HG03432 (cell line): ENCODE data around the gene TTC34.
"Not testable (repeated sequence)": the region's sequence is repeated elsewhere in the genome, so short reads cannot be mapped to it uniquely, and the experiment has no call there.

ENCODE experiments used
- ATAC-seq: cut with Tn5 transposase; IDR thresholded peaks from one replicate; pipeline ENCODE4 v1.9.1; 2021; ENCODE audit warnings: mild to moderate bottlenecking, moderate library complexity; ENCODE audit not compliant: unreplicated experiment

The TTC34 gene

DNA sequence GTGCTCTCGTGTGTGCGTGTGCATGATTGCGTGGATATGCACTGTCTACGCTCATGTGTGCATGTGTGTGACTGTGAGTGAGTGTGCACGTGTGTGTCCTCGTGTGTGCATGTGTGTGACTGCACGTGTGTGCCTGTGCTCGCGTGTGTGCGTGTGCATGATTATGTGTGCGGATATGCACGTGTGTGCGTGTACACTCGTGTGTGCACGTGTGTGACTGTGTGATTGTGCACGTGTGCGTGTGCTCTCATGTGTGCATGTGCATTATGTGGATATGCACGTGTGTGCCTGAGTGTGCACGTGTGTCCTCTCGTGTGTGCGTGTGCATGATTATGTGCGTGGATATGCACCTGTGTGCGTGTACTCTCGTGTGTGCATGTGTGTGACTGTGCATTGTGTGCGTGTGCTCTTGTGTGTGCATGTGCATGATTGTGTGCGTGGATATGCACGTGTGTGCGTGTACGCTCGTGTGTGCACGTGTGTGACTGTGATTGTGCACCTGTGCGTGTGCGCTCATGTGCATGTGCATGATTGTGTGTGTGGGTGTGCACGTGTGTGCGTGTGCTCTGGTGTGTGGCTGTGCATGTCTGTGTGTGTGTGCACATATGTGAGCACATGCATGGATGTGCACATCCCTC lies 170.9 kb downstream of the TTC34 start:
- no peak for ATAC-seq

- ATAC-seq: no peak
Measured at GRCh38 chr1:2629627-2630497, 171.6 kb downstream of the TTC34 start.

GRCh38 chr1:2628933-2629626 lies 172.4 kb downstream of the TTC34 start:
- ATAC-seq: no peak

- no peak for ATAC-seq
Measured at GRCh38 chr1:2628191-2628932, 173.1 kb downstream of the TTC34 start.

GRCh38 chr1:2627746-2628145 lies 173.7 kb downstream of the TTC34 start:
- ATAC-seq: no peak

DNA sequence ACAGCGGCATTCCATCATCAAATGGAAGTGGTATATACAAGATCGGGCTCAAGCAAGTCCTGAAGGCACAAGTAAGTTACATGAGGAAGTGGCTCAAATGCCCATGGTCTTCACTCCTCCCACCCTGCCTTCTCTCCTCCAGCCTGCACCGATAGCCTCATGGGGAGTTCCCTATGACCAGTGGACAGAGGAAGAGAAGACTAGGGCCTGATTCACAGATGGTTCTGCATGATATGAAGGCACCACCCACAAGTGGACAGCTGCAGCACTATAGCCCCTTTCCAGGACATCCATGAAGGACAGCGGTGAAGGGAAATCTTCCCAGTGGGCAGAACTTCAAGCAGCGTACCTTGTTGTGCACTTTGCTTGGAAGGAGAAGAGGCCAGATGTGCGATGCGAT lies 175.7 kb downstream of the TTC34 start:
- not testable (repeated sequence) for ATAC-seq

DNA sequence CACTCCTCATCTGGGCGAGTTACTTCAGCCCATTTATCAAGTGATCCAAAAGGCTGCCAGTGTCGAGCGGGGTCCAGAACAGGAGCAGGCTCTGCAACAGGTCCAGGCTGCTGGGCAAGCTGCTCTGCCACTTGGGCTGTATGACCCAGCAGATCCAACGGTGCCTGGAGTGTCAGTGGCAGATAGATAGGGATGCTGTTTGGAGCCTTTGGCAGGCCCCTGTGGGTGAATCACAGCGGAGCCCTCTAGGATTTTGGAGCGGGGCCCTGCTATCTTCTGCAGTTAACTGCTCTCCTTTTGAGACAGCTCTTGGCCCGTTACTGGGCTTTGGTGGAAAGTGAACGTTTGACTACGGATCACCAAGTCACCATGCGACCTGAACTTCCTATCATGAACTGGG lies 176.2 kb downstream of the TTC34 start:
- no peak for ATAC-seq

- no peak for ATAC-seq
Measured at GRCh38 chr1:2624735-2625300, 176.7 kb downstream of the TTC34 start.

DNA sequence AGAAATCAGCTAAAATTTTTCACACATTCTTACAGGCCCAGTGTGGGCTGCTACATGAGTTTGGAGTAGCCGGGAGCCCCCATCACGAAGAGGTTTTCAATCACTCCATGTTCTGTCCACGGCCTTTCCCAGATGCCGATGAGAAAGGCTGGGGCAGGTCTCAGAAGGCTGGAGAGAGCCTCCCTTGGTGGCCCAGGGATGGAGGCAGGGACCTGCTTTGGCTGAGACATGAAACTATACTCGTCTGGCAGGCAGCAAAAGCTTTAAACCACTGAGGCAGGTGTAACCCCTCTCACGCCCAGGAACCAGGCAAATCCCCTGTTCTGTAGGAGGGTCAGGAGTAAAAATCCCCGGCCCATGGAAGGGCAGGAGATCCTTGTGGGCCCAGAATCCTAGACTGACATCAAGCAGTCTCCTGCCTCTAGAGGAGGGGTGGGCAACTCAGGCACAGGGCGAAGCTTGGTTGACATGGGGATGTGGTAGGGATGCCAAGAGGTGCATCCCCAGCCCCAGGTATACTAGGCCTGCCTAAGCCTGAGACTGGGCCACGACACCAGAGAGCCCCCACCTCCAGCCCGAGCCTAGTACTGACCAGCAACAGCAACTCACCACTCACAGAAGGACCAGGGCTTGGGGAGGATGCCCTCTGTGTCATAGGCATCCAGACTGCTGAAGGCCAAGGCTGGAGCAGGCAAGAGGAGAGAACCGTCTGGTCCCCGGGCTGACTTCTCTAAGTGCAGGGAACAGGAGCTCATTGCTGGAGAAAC lies 177.7 kb downstream of the TTC34 start:
- no peak for ATAC-seq

- ATAC-seq: no peak
Measured at GRCh38 chr1:2617971-2618470, 183.5 kb downstream of the TTC34 start.

GRCh38 chr1:2614145-2614544 lies 187.3 kb downstream of the TTC34 start:
- no peak for ATAC-seq

DNA sequence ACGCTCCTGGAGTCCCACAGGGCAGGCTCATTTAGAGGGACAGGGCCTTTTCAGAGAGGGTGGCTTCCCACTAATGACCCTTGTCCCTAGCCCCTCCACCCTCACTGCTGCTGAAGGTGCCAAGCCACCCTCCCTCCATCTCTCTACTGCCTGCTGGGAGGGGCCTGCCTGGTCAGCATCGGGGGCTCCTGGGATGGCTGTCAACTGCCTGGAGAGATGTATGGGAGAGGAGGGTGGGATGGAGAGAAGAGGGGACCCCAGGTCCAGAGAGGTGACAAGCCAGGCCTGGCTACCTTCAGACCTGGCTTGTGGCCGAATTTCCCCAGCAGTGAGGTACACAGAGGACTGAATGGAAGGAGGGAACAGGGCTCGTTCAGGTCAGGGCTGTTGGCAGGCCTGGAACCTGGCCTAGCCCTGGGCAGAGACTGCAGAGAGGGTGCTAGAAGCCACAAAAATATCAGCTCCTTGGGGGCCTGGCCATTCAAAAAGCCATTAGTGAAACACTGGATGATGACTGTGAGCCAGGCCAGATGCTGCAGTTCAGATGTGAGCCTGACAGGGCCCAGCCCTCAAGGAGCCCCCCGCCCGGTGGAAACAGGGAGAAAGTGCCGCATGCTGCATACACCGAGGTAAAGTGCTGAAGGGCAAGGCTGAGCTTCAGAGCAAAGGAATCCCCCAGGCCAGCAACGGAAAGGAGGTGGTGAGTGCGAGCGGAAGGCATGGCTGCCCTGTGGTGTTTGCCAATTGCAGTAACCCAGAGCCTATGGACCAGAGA lies 188.7 kb downstream of the TTC34 start:
- ATAC-seq: no peak

- no peak for ATAC-seq
Measured at GRCh38 chr1:2611621-2612437, 189.7 kb downstream of the TTC34 start.

- no peak for ATAC-seq
Measured at GRCh38 chr1:2611031-2611501, 190.4 kb downstream of the TTC34 start.

- ATAC-seq: no peak
Measured at GRCh38 chr1:2610036-2610959, 191.2 kb downstream of the TTC34 start.

DNA sequence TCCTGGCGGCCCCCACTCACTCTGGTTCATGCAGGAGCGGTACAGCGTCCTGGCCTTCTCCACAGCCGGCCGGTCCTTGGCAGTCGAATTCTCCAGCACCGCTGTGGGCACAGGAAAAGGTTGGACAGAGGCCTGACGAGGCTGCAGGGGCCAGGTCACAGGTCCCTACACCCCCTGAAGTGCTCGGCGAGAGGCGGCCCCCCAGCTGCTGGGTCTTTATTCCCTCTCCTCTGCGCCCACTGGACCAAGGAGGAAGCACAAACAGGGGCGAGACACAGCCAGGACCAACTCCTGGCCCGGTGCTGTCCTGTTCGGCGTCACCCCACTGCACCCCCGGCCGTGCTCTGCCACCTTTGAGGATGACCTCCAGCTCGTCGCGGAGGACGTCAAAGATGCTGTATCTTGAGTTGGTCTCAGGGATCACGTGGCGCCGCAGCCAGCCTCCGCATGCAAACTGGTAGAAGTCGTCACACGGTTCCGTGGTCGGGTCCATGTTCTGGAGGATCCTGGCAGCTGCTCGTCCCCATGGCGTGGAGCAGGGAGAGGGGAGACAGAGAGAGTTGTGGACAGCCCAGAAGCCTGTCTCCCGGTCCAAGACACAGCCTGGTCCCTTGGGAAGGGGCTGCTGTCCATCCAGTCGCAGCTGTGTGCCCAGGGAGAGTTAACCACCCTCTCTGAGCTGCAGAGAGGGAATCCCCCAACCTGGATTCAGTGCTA lies 192.0 kb downstream of the TTC34 start:
- ATAC-seq: no peak
